Activated T-cell treated with anti-CD3 and anti-CD28 coated beads for 24 hours (primary cell): Measurements from ENCODE around the gene CPEB4.

ENCODE experiments used
- DNase-seq: peaks from one replicate; pipeline ENCODE4 v3.0.0-alpha.2; 2020; ENCODE audit warnings: low read depth

CPEB4 gene

GRCh38 chr5:173887610-173888472, at the start of gene CPEB4:
Gene CPEB4 (plus strand): TSS chr5:173888349. CDS start chr5:173889734, 1,385 bp downstream.
- DNase-seq: peak; percentile 96

- no peak for DNase-seq
These were observed 48.9 kb upstream of the CPEB4 start for GRCh38 chr5:173839117-173839713.

- no peak for DNase-seq
These were observed 47.8 kb upstream of the CPEB4 start for GRCh38 chr5:173840111-173840983.

GRCh38 chr5:173841710-173842109, 46.4 kb upstream of the CPEB4 start:
- DNase-seq: no peak

- DNase-seq: no peak
These were observed 44.4 kb upstream of the CPEB4 start for GRCh38 chr5:173843794-173844193.

GRCh38 chr5:173845321-173845720, 42.8 kb upstream of the CPEB4 start:
- DNase-seq: no peak

- no peak for DNase-seq
These were observed 41.1 kb upstream of the CPEB4 start for GRCh38 chr5:173846929-173847501.

GRCh38 chr5:173848986-173849596, 39.1 kb upstream of the CPEB4 start:
- DNase-seq: no peak

GRCh38 chr5:173849908-173850307, 38.2 kb upstream of the CPEB4 start:
- no peak for DNase-seq

- DNase-seq: no peak
These were observed 37.5 kb upstream of the CPEB4 start for GRCh38 chr5:173850659-173851058.

GRCh38 chr5:173851595-173852243, 36.4 kb upstream of the CPEB4 start:
- DNase-seq: no peak

- DNase-seq: no peak
These were observed 35.3 kb upstream of the CPEB4 start for GRCh38 chr5:173852790-173853359.

- no peak for DNase-seq
These were observed 34.6 kb upstream of the CPEB4 start for GRCh38 chr5:173853370-173854131.

GRCh38 chr5:173855162-173855994, 32.8 kb upstream of the CPEB4 start:
- DNase-seq: no peak

- DNase-seq: no peak
These were observed 32.0 kb upstream of the CPEB4 start for GRCh38 chr5:173855995-173856656.

GRCh38 chr5:173857234-173857633, 30.9 kb upstream of the CPEB4 start:
- DNase-seq: no peak

- no peak for DNase-seq
These were observed 30.0 kb upstream of the CPEB4 start for GRCh38 chr5:173858021-173858669.
